BE2C (cell line): ENCODE measurements around the gene SEMA3A.

Experiments
- DNase-seq: peaks from one replicate; pipeline ENCODE4 v3.0.0-alpha.2; 2020
- H3K27me3 ChIP-seq: fragments of 250-450 bp; sonication (Bioruptor Pico); 2 replicates; pipeline ENCODE4 v1.5.1; 2020; ENCODE audit warnings: mild to moderate bottlenecking
- H3K36me3 ChIP-seq: fragments of 250-450 bp; sonication (Bioruptor Pico); 2 replicates; pipeline ENCODE4 v1.5.1; 2020; ENCODE audit warnings: mild to moderate bottlenecking
- H3K4me1 ChIP-seq: fragments of 250-450 bp; sonication (Bioruptor Pico); 2 replicates; pipeline ENCODE4 v1.5.1; 2020
- H3K4me3 ChIP-seq: 2 replicates; pipeline ENCODE4 v1.5.1; 2011; ENCODE audit warnings: low read depth, low read length
- H3K9me3 ChIP-seq: fragments of 250-450 bp; sonication (Bioruptor Pico); 2 replicates; pipeline ENCODE4 v1.5.1; 2020
- CTCF ChIP-seq: IDR thresholded peaks from 2 replicates; pipeline ENCODE4 v1.5.1; 2012; ENCODE audit warnings: mild to moderate bottlenecking, low read depth, low read length

The SEMA3A gene

GRCh38 chr7:83918142-83918541 is 276.4 kb downstream of the SEMA3A start:
- TF ChIP-seq CTCF = no peak
- Histone ChIP-seq H3K9me3 (no peaks in the 10 kb centered on the region), H3K4me1 (peaks cover 15% of the 10 kb centered on the region), H3K4me3 (no peak overlapping the region), H3K36me3 (no peaks in the 10 kb centered on the region), H3K27me3 (no peaks in the 10 kb centered on the region)
- no peak for DNase-seq

- no peak for TF ChIP-seq CTCF
- no peak for DNase-seq
- no peak overlapping the region for H3K4me3 ChIP-seq
- H3K4me1 ChIP-seq = peaks cover 1% of the 10 kb centered on the region
- no peaks in the 10 kb centered on the region for H3K27me3 ChIP-seq
- H3K9me3 ChIP-seq = no peaks in the 10 kb centered on the region
- no peaks in the 10 kb centered on the region for H3K36me3 ChIP-seq
Measured at GRCh38 chr7:83913174-83913573, 281.4 kb downstream of the SEMA3A start.

GRCh38 chr7:83908526-83908925 is 286.1 kb downstream of the SEMA3A start:
- DNase-seq = no peak
- no peaks in the 10 kb centered on the region for H3K36me3 ChIP-seq
- TF ChIP-seq CTCF = no peak
- H3K4me3 ChIP-seq = no peak overlapping the region
- no peaks in the 10 kb centered on the region for H3K9me3 ChIP-seq
- H3K4me1 ChIP-seq = no peaks in the 10 kb centered on the region
- H3K27me3 ChIP-seq = no peaks in the 10 kb centered on the region
